ENCODE results near the gene FNDC3B.

DNA sequence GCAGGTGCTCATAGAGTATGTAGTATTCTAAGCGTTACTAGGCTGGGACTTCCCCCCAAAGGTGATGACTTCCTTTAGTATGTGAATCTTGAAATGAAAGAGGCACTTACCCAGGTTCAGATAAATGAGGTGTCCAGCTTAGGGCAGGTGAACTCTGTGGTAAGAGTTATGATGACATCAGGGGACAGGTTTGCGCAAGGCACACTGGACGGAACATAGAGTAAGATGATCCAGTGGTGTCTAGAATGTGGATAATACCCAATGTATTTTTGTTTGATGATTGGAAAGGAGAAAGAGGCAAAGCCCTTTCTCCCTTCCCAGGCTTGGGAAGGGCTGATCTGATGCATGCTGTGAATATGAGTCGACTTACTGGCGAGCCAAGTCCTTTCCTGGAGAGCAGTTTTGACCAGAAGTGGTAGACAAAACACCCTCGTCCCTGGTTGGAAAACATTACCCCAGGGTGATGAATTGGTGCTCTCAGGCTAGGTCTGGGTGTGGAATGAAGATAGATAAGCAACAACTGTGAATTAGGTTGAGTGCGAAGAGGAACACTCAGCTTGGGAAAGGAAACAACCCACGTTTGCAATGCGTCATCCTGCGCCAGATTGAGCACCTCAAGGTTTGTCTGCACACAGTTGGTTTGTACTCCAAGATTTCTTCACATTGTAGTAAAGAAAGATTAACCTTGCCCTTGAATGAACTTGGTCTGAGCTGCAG lies 284.7 kb downstream of the FNDC3B start:
- TF ChIP-seq POLR2AphosphoS5 (IDR thresholded peaks at IDR 0.05; ENCODE audit: low read depth, low read length) (no peak), TAF1 (IDR thresholded peaks at IDR 0.05; ENCODE audit: borderline replicate concordance, insufficient read depth, low read length) (no peak), SIN3A (IDR thresholded peaks at IDR 0.05; ENCODE audit: borderline replicate concordance, insufficient read depth, low read length) (no peak), FOXP2 (optimal IDR thresholded peaks at IDR 0.05; ENCODE audit: borderline replicate concordance, extremely low read depth, extremely low read length, insufficient read depth) (no peak)
- TF ChIP-seq, protein P1, sequence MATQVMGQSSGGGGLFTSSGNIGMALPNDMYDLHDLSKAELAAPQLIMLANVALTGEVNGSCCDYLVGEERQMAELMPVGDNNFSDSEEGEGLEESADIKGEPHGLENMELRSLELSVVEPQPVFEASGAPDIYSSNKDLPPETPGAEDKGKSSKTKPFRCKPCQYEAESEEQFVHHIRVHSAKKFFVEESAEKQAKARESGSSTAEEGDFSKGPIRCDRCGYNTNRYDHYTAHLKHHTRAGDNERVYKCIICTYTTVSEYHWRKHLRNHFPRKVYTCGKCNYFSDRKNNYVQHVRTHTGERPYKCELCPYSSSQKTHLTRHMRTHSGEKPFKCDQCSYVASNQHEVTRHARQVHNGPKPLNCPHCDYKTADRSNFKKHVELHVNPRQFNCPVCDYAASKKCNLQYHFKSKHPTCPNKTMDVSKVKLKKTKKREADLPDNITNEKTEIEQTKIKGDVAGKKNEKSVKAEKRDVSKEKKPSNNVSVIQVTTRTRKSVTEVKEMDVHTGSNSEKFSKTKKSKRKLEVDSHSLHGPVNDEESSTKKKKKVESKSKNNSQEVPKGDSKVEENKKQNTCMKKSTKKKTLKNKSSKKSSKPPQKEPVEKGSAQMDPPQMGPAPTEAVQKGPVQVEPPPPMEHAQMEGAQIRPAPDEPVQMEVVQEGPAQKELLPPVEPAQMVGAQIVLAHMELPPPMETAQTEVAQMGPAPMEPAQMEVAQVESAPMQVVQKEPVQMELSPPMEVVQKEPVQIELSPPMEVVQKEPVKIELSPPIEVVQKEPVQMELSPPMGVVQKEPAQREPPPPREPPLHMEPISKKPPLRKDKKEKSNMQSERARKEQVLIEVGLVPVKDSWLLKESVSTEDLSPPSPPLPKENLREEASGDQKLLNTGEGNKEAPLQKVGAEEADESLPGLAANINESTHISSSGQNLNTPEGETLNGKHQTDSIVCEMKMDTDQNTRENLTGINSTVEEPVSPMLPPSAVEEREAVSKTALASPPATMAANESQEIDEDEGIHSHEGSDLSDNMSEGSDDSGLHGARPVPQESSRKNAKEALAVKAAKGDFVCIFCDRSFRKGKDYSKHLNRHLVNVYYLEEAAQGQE (IDR thresholded peaks at IDR 0.05; ENCODE audit: insufficient read depth in 1 of 2, low read depth in 2 of 2, low read length in 2 of 2), result no peak

All from PFSK-1 (cell line).